ENCODE data around the gene PLCB1. TPM values are rescaled to one million over a fixed set of nuclear protein-coding genes. Genes with fewer than 3 reads are reported as not detected.

The PLCB1 gene
- polyA plus RNA-seq, 3 donors from 2014 or later, result 11.0 to 20.4 (median 12.6) TPM

- H3K4me3 Mint-ChIP-seq, result no peak overlapping the region
- no peaks in the 10 kb centered on the region for H3K9me3 Mint-ChIP-seq
- H3K27me3 Mint-ChIP-seq (ENCODE audit: low read depth in 3 of 3), result no peaks in the 10 kb centered on the region
- H3K27ac Mint-ChIP-seq, result no peak overlapping the region
- DNase-seq, result no peak
- no peaks in the 10 kb centered on the region for H3K36me3 Mint-ChIP-seq
- peaks cover 8 to 33% of the 10 kb centered on the region in 2 donors for H3K4me1 Mint-ChIP-seq
Measured at GRCh38 chr20:8526610-8527009, 394.5 kb downstream of the PLCB1 start.

- H3K4me1 Mint-ChIP-seq, result peaks cover 6 to 33% of the 10 kb centered on the region in 2 donors
- no peak overlapping the region for H3K27ac Mint-ChIP-seq
- peaks cover 0 to 4% (median 0%) of the 10 kb centered on the region in 3 donors for H3K36me3 Mint-ChIP-seq
- no peak for DNase-seq
- H3K9me3 Mint-ChIP-seq, result no peaks in the 10 kb centered on the region
- no peak overlapping the region for H3K4me3 Mint-ChIP-seq
- H3K27me3 Mint-ChIP-seq (ENCODE audit: low read depth in 3 of 3), result no peaks in the 10 kb centered on the region
Measured at GRCh38 chr20:8527998-8528723, 396.1 kb downstream of the PLCB1 start.

- DNase-seq, result no peak
- peaks cover 8 to 29% of the 10 kb centered on the region in 2 donors for H3K4me1 Mint-ChIP-seq
- no peaks in the 10 kb centered on the region for H3K9me3 Mint-ChIP-seq
Measured at GRCh38 chr20:8530022-8530421, 398.0 kb downstream of the PLCB1 start.

GRCh38 chr20:8532169-8532568 lies 400.1 kb downstream of the PLCB1 start:
- H3K4me3 Mint-ChIP-seq, result no peak overlapping the region
- peaks cover 2 to 3% (median 3%) of the 10 kb centered on the region in 3 donors for H3K27me3 Mint-ChIP-seq (ENCODE audit: low read depth in 3 of 3)
- H3K4me1 Mint-ChIP-seq, result peaks cover 9 to 23% of the 10 kb centered on the region in 2 donors
- peaks cover 0 to 4% (median 0%) of the 10 kb centered on the region in 3 donors for H3K36me3 Mint-ChIP-seq
- peak overlapping the region in 1 of 6 donors; percentile 69 for H3K27ac Mint-ChIP-seq
- no peak for DNase-seq
- no peaks in the 10 kb centered on the region for H3K9me3 Mint-ChIP-seq

More at GRCh38 chr20:8530022-8530421, 398.0 kb downstream of the PLCB1 start:
- Mint-ChIP-seq H3K4me3 (no peak overlapping the region), H3K36me3 (peaks cover 0 to 4% (median 0%) of the 10 kb centered on the region in 3 donors), H3K27me3 (ENCODE audit: low read depth in 3 of 3) (peaks cover 0 to 3% (median 2%) of the 10 kb centered on the region in 3 donors), H3K27ac (no peak overlapping the region)

GRCh38 chr20:8534368-8535160 lies 402.5 kb downstream of the PLCB1 start:
- Mint-ChIP-seq H3K27me3 (ENCODE audit: low read depth in 3 of 3) (peaks cover 2 to 3% (median 3%) of the 10 kb centered on the region in 3 donors), H3K27ac (no peak overlapping the region), H3K36me3 (peaks cover 0 to 4% (median 0%) of the 10 kb centered on the region in 3 donors), H3K9me3 (no peaks in the 10 kb centered on the region), H3K4me1 (peaks cover 12 to 15% of the 10 kb centered on the region in 2 donors), H3K4me3 (no peak overlapping the region)
- DNase-seq, result no peak

GRCh38 chr20:8535403-8536261 lies 403.6 kb downstream of the PLCB1 start:
- Mint-ChIP-seq H3K9me3 (no peaks in the 10 kb centered on the region), H3K36me3 (peaks cover 0 to 4% (median 0%) of the 10 kb centered on the region in 3 donors), H3K27me3 (ENCODE audit: low read depth in 3 of 3) (peaks cover 2 to 3% (median 3%) of the 10 kb centered on the region in 3 donors), H3K4me1 (peaks cover 13% of the 10 kb centered on the region in 2 donors), H3K27ac (peak overlapping the region in 1 of 6 donors; percentile 49), H3K4me3 (no peak overlapping the region)
- DNase-seq, result peak; percentile 2 to 5 (median 3)

- H3K4me1 Mint-ChIP-seq, result peaks cover 13% of the 10 kb centered on the region in 2 donors
- H3K27me3 Mint-ChIP-seq (ENCODE audit: low read depth in 3 of 3), result peaks cover 2 to 4% (median 3%) of the 10 kb centered on the region in 3 donors
- H3K36me3 Mint-ChIP-seq, result peaks cover 0 to 4% (median 0%) of the 10 kb centered on the region in 3 donors
- no peaks in the 10 kb centered on the region for H3K9me3 Mint-ChIP-seq
- H3K4me3 Mint-ChIP-seq, result no peak overlapping the region
- H3K27ac Mint-ChIP-seq, result no peak overlapping the region
- DNase-seq, result no peak
Measured at GRCh38 chr20:8536262-8536618, 404.2 kb downstream of the PLCB1 start.

GRCh38 chr20:8540466-8540865 lies 408.4 kb downstream of the PLCB1 start:
- Mint-ChIP-seq H3K4me3 (no peak overlapping the region), H3K4me1 (peaks cover 11 to 12% of the 10 kb centered on the region in 2 donors), H3K9me3 (no peaks in the 10 kb centered on the region), H3K27me3 (ENCODE audit: low read depth in 3 of 3) (peaks cover 0 to 2% (median 2%) of the 10 kb centered on the region in 3 donors), H3K36me3 (no peaks in the 10 kb centered on the region), H3K27ac (no peak overlapping the region)
- DNase-seq, result no peak

GRCh38 chr20:8542110-8542486 lies 410.0 kb downstream of the PLCB1 start:
- no peak overlapping the region for H3K4me3 Mint-ChIP-seq
- H3K9me3 Mint-ChIP-seq, result no peaks in the 10 kb centered on the region
- H3K4me1 Mint-ChIP-seq, result peaks cover 14 to 22% of the 10 kb centered on the region in 2 donors
- no peak for DNase-seq
- H3K36me3 Mint-ChIP-seq, result no peaks in the 10 kb centered on the region
- H3K27me3 Mint-ChIP-seq (ENCODE audit: low read depth in 3 of 3), result peaks cover 0 to 2% (median 1%) of the 10 kb centered on the region in 3 donors
- no peak overlapping the region for H3K27ac Mint-ChIP-seq

- Mint-ChIP-seq H3K27ac (no peak overlapping the region), H3K4me3 (no peak overlapping the region), H3K36me3 (no peaks in the 10 kb centered on the region), H3K4me1 (peaks cover 17 to 31% of the 10 kb centered on the region in 2 donors), H3K27me3 (ENCODE audit: low read depth in 3 of 3) (peaks cover 0 to 2% (median 1%) of the 10 kb centered on the region in 3 donors), H3K9me3 (no peaks in the 10 kb centered on the region)
- DNase-seq, result no peak
Measured at GRCh38 chr20:8545212-8545611, 413.1 kb downstream of the PLCB1 start.

- Mint-ChIP-seq H3K4me1 (peaks cover 17 to 49% of the 10 kb centered on the region in 2 donors), H3K4me3 (no peak overlapping the region), H3K36me3 (no peaks in the 10 kb centered on the region), H3K9me3 (no peaks in the 10 kb centered on the region), H3K27me3 (ENCODE audit: low read depth in 3 of 3) (peaks cover 0 to 1% (median 0%) of the 10 kb centered on the region in 3 donors), H3K27ac (no peak overlapping the region)
- DNase-seq, result no peak
Measured at GRCh38 chr20:8547035-8547650, 415.1 kb downstream of the PLCB1 start.

GRCh38 chr20:8547968-8548588 lies 416.0 kb downstream of the PLCB1 start:
- DNase-seq, result no peak
- H3K4me1 Mint-ChIP-seq, result peaks cover 17 to 56% of the 10 kb centered on the region in 2 donors
- peak overlapping the region in 2 of 6 donors; percentile 34 to 77 for H3K27ac Mint-ChIP-seq
- no peaks in the 10 kb centered on the region for H3K9me3 Mint-ChIP-seq
- peaks cover 0 to 1% (median 0%) of the 10 kb centered on the region in 3 donors for H3K27me3 Mint-ChIP-seq (ENCODE audit: low read depth in 3 of 3)
- H3K36me3 Mint-ChIP-seq, result peaks cover 0 to 5% (median 0%) of the 10 kb centered on the region in 3 donors
- no peak overlapping the region for H3K4me3 Mint-ChIP-seq

- DNase-seq, result no peak
- peaks cover 0 to 7% (median 0%) of the 10 kb centered on the region in 3 donors for H3K36me3 Mint-ChIP-seq
- peaks cover 17 to 58% of the 10 kb centered on the region in 2 donors for H3K4me1 Mint-ChIP-seq
- H3K9me3 Mint-ChIP-seq, result no peaks in the 10 kb centered on the region
- H3K4me3 Mint-ChIP-seq, result no peak overlapping the region
- H3K27ac Mint-ChIP-seq, result no peak overlapping the region
- H3K27me3 Mint-ChIP-seq (ENCODE audit: low read depth in 3 of 3), result no peaks in the 10 kb centered on the region
Measured at GRCh38 chr20:8549192-8549591, 417.1 kb downstream of the PLCB1 start.
